Type B pancreatic cell (in vitro differentiated cells): ENCODE results near the gene DNALI1. TPM values are rescaled to one million over a fixed set of nuclear protein-coding genes. Genes with fewer than 3 reads are reported as not detected.

Experiments used
- DNase-seq: peaks from one replicate; pipeline ENCODE4 v3.0.0; 2021; ENCODE audit warnings: mixed read lengths; ENCODE audit not compliant: unreplicated experiment; ENCODE audit errors: extremely low spot score
- H3K27ac Mint-ChIP-seq: 2 replicates; pipeline ENCODE4 v1.8.0; 2021; ENCODE audit warnings: mild to moderate bottlenecking, mixed read lengths
- H3K27me3 Mint-ChIP-seq: 2 replicates; pipeline ENCODE4 v1.8.0; 2021; ENCODE audit warnings: mixed read lengths
- H3K36me3 Mint-ChIP-seq: 2 replicates; pipeline ENCODE4 v1.8.0; 2021; ENCODE audit warnings: mixed read lengths
- H3K4me1 Mint-ChIP-seq: one replicate; pipeline ENCODE4 v1.8.0; 2021; ENCODE audit warnings: mixed read lengths; ENCODE audit not compliant: unreplicated experiment
- H3K4me3 Mint-ChIP-seq: 2 replicates; pipeline ENCODE4 v1.8.0; 2021; ENCODE audit warnings: mild to moderate bottlenecking, mixed read lengths
- H3K9me3 Mint-ChIP-seq: 2 replicates; pipeline ENCODE4 v1.8.0; 2021; ENCODE audit warnings: mixed read lengths
- long read RNA-seq: library from polyadenylated mRNA; unstranded; transcript quantifications from one replicate; pipeline ENCODE4 v2.0.0, GENCODE V29; 2020
- total RNA-seq: library from RNA; stranded (reverse); gene quantifications from 2 replicates; pipeline ENCODE4 v1.2.1, GENCODE V29; 2021; ENCODE audit warnings: low replicate concordance
- TF ChIP-seq, protein P1 (sequence below): fragments of 200-600 bp; sonication (generic); conservative IDR thresholded peaks from 2 replicates; pipeline ENCODE4 v1.5.0; 2021; ENCODE audit warnings: antibody characterized with exemption, mild to moderate bottlenecking

The DNALI1 gene
- 11.6 and 40.8 TPM in 2 replicates for total RNA-seq
- long read RNA-seq, transcript DNALI1-201 (6 exons, 2,649 nt), result major isoform, 5 of 10 reads
- long read RNA-seq, partial matches to known transcripts, result 0 of 10 reads
- long read RNA-seq, other reads (novel, unspliced or antisense), result 3 of 10 reads

DNA sequence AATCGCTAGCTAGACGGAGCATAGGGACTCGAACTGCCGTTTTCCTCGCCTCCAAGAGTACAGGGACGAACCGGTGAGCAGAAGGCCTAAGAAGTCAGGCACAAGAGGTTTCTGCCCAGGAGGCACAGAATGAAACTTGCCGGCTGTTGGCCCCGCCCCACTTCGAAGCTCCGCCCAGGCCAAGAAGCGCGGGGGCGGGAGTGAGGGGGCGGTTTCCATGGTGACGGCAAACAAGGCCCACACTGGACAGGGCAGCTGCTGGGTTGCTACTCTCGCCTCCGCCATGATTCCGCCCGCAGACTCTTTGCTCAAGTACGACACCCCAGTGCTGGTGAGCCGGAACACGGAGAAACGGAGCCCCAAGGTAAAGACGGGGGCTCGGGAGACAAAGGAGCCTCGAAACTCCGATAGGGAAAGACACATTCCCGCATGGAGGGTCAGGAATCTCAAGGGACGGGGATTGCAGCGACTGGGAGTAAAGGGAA lies at the start of gene DNALI1:
DNALI1 (plus strand) TSS at position 229 of the 485 bp plus-strand sequence; CDS start at position 284, 55 bp downstream.
- Mint-ChIP-seq H3K4me1 (peaks cover 33% of the 10 kb centered on the region), H3K4me3 (peak within 1 kb of the TSS; percentile 92), H3K36me3 (peaks cover 4% of the 10 kb centered on the region), H3K27me3 (no peaks in the 10 kb centered on the region), H3K9me3 (no peaks in the 10 kb centered on the region), H3K27ac (peak within 1 kb of the TSS; percentile 92)
- peak; percentile 93 for DNase-seq
- TF ChIP-seq, protein P1, sequence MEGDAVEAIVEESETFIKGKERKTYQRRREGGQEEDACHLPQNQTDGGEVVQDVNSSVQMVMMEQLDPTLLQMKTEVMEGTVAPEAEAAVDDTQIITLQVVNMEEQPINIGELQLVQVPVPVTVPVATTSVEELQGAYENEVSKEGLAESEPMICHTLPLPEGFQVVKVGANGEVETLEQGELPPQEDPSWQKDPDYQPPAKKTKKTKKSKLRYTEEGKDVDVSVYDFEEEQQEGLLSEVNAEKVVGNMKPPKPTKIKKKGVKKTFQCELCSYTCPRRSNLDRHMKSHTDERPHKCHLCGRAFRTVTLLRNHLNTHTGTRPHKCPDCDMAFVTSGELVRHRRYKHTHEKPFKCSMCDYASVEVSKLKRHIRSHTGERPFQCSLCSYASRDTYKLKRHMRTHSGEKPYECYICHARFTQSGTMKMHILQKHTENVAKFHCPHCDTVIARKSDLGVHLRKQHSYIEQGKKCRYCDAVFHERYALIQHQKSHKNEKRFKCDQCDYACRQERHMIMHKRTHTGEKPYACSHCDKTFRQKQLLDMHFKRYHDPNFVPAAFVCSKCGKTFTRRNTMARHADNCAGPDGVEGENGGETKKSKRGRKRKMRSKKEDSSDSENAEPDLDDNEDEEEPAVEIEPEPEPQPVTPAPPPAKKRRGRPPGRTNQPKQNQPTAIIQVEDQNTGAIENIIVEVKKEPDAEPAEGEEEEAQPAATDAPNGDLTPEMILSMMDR, result no peak

DNA sequence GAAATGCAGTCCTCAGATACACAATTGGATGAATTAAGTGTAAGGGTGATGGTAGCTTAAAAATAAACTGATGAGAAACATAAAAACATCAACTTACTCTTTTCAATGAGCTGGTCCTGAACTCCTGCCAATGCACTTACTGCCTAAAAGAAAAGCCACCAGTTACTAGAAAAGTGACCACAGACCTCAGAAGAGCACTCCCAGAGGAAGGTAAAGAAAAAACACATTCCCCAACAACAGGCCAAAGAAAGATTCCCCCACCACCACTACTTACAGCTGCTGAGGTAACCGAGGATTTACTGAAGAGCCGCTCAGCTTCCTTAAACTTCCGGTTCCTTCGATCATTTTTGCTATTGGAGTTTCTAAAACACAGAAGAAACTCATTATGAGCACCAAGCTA lies 47.6 kb upstream of the DNALI1 start:
- Mint-ChIP-seq H3K4me3 (no peak overlapping the region), H3K36me3 (peaks cover 20% of the 10 kb centered on the region), H3K9me3 (no peaks in the 10 kb centered on the region), H3K27me3 (no peaks in the 10 kb centered on the region), H3K27ac (no peak overlapping the region), H3K4me1 (peaks cover 5% of the 10 kb centered on the region)
- TF ChIP-seq, protein P1, result peak; percentile 39
- no peak for DNase-seq

DNA sequence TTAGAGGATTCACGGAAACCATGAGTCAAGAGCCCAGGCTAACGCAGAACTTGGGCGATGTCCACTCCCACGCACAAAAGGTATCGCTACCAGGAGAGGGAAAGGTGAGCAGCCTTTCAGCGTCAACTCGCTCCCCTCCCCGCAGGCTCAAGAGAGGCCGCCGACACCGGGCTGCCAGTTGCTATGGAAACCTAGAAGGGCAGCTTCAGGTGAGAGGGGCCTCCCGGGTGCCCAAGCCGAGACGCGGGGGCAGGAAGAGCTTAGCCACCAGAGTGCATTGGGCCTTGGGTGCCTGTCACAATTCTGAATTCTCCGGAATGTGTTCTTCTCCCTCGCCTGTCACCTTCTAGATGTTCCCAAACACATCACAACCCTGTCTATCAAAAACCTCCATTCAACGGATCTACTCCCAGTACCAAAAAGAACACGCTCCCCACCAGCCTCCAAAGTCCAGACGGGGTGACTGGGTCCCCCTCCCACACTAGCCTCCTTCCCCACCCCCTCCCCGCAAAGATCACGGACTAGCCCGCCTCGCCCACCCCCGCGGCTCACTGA lies 42.9 kb upstream of the DNALI1 start:
- DNase-seq, result peak; percentile 74
- TF ChIP-seq, protein P1, result no peak
- peaks cover 10% of the 10 kb centered on the region for H3K36me3 Mint-ChIP-seq
- peak overlapping the region; percentile 98 for H3K4me3 Mint-ChIP-seq
- H3K27ac Mint-ChIP-seq, result peak overlapping the region; percentile 94
- H3K4me1 Mint-ChIP-seq, result peaks cover 16% of the 10 kb centered on the region
- no peaks in the 10 kb centered on the region for H3K27me3 Mint-ChIP-seq
- no peaks in the 10 kb centered on the region for H3K9me3 Mint-ChIP-seq

DNA sequence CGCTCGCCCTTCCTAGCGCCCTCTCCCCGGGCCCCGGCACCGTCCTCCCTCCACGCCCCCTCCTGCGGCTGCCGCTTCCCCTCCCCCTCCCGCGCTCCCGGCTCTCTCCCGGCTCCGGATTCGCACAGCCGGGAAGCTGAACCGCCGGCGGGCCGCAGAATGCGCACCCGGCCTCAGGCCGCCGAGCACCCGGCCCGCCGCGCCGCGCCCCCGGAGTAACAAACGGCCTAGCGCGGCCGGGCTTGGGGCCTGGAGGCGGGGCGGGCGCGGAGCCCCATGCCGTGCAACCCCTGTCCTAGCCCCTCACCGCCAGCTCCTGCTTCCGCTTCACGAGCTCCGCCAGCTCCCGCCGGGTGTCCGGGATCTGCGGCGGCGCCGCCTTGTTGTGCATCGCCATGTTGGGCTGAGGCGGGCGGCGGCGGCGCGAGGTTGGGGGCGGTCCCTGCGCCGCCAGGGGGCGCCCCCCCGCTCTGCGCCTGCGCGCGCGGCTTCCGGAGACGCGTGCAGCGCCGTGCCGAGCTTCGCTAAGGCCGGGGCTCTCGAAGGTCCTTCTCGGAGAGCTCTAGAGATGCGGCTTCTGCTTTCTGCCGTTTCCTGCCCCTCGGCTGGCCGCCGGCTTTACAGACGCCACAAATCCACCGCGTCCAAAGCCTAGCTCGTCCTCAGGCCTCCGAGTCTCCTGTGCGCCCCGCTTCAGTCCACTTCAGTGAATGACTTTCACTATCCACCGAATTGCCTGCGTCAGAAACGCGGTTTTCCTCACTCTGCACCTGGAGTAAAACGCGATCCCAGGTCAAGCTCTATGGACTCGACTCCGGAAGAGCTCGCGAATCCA lies 42.2 kb upstream of the DNALI1 start, which contains the start of gene MEAF6:
MEAF6 (minus strand) TSS at position 417 of the 835 bp plus-strand sequence; CDS start at position 397, 20 bp downstream.
- Mint-ChIP-seq H3K4me1 (peaks cover 16% of the 10 kb centered on the region), H3K27ac (peak within 1 kb of the TSS; percentile 94), H3K27me3 (no peaks in the 10 kb centered on the region), H3K36me3 (peaks cover 4% of the 10 kb centered on the region), H3K4me3 (peak within 1 kb of the TSS; percentile 98), H3K9me3 (no peaks in the 10 kb centered on the region)
- TF ChIP-seq, protein P1, result peak; percentile 85
- peak; percentile 92 for DNase-seq

DNA sequence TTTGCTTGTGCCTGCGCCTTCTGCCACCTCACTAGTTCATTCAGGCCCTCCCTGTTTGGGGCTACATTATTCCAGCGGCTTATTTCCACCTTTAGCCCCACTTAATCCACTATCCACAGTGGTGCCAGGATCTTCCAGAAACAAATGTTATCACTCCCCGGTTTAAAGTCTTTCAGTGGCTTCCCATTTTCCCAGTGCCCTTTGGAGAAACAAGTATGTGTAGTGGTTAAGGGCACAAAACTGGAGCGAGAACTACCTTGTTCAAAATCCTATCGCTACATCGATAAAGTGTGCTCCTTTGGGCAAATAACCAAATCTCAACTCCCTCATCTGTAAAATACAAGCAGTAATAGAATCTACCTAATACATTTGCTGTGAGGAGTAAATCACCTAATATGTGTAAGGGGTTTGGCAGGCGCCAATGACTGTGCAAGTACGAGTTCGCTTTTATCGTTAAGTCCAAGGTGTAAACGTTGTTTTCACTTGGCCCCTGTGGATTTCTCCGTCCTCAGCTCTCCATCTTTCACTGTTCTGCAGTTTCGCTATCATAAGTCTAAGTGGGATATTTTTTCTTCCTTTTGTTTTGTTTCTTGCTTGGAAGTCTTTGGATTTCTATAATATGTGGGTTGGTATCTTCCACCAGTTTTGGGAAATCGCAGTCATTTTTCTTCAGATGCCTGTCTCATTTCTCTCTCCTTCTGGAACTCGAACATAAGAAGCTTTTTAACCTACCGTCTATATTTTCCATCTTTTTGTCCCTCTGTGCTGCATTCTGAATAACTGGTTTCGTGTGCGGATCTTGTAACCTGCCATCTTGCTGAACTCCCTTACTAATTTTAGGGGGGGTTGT lies 41.3 kb upstream of the DNALI1 start:
- no peak for DNase-seq
- Mint-ChIP-seq H3K36me3 (peaks cover 4% of the 10 kb centered on the region), H3K9me3 (no peaks in the 10 kb centered on the region), H3K27me3 (no peaks in the 10 kb centered on the region), H3K27ac (peak overlapping the region; percentile 93), H3K4me1 (peaks cover 16% of the 10 kb centered on the region), H3K4me3 (peak overlapping the region; percentile 95)
- TF ChIP-seq, protein P1, result no peak
